ENCODE data around the gene NAP1L5.

NAP1L5 gene

DNA sequence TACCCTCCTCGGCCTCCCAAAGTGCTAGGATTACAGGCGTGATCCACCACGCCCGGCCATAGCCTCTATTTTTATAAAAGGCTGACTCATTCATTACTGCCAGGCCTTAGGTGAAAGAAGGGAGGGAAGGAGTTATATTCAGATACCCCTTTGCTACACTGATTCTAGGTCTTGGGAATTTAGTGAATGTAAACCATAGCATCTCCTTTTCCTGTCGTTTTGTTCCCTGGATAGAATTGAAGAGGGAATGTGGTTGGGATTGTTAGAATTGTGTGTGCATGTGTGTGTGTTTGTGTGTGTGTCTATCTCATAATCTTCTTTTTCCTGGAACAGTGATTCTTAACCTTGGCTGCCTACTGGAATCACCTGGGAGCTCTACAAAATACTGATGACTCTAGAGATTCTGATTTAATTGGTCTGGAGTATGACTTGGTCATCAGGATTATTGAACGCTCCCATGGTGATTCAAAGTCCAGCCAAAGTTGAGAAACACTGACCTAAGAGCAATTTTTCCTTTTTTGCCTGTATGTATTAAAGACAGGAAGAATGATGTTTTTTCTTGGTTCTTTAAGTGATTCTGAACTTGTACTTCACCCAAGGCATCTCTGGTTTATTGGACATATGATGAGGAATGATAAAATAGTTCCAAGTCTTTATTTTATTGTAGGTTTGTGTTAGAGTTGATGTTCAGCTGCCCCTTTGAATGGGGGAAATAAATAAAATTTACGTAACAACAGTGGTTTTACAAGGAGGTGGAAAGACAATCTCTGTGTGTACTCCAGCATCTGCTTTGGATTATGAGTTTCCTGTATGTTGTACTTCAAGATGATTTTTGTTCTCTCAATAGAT is 37.0 kb downstream of the NAP1L5 start:
- DNase-seq (ENCODE audit: low read depth in 2 of 2): no peak

DNA sequence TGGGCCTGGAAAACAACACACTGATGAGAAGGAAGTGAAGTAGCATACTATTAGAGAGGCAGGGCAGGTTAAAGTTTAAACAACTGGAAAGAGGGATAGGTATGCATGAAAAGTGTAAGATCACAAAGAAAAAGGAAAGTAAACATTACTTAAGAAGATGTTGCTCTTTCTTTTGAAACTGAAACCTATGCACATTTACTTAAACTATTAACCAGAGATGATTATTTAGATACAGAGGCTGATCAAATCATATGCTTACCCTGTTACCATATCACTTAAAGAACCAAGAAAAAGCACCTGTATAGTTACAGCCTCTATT is 37.8 kb downstream of the NAP1L5 start:
- no peak for DNase-seq (ENCODE audit: low read depth in 2 of 2)

DNA sequence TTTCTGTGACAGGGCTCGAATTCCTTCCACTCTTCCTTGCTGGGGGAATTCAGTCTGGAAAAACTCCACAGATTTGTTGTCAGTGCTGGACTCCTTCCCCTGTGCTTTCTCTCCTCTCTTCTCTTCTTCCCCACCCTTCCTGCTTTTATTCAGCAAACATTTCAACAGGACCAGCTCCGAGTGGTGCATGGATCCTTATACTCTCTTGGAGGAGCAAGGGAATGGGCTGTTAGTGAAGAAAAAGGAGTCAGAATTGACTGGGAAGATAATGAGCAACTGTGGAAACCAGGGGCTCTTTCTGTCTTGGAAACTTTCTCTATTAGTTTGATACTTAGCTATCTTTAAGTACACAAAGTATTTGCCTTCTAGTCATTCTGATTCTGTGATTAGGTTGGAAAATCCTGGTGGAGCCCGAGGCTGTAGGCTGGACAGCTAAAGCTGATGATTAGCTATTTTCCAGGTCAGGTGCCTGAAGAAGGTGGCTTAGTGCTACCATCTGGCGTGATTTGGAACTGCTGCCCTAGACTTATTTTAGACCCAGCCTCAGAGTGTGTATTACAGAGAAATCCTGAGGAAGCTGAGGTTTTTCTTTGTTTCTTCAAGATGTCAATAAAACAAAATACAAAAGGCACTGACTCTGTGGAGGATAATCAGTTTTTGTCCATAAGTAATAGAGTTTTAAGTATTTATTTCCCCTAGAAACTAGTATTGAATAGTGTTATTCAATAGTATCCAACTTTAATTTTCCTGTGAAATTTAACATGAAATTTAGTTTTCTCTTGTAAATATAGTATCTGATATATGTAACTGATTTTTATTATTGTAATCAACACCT is 38.4 kb downstream of the NAP1L5 start:
- DNase-seq (ENCODE audit: low read depth in 2 of 2): peak in 1 of 2 donors; percentile 7

- no peak for DNase-seq (ENCODE audit: low read depth in 2 of 2)
Measured at GRCh38 chr4:88655226-88655625, 42.4 kb downstream of the NAP1L5 start.

DNA sequence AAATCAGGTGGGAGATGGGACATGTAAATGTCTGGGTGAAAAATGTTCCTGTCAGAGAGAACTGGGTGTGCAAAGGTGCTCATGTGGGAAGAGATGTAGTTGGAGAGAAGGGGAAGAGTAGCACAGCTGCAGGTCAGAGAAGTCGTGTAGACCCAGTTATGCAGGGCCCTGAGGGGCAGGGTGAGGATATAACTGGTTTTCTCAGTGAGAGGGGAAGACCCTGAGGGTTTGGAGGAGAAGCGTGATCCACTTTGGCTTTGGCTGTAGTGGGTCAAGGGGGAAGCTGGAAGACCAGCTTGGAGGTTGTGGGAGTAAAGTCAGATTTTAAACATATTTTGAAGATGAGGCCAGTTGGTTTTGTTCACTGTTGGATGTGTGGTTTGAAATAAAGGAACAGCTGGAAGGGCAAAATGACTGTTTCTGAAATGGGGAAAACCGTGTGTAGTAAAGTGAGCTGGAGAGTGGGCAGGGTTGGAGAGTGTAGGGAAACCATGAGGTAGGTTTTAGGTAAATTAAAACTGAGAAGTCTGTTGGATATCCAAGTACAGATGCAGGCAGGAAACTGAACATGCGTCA is 44.2 kb downstream of the NAP1L5 start:
- DNase-seq (ENCODE audit: low read depth in 2 of 2): no peak

DNA sequence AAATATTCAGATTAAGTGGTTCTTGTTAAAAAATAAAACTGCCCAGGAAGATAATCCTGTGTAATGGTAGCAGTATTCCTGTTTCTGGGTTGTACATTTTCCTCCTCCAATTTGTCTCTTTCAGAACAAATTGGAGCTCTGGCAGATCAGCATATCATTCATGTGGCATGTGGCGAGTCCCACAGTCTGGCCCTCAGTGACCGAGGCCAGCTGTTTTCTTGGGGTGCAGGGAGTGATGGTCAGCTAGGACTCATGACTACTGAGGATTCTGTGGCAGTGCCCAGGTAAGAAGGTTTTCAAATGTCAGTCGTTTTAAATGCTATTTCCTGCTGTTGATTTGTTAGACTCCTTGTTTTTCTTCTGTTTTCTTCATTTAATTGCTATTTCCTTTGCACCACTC is 47.9 kb downstream of the NAP1L5 start:
- no peak for DNase-seq (ENCODE audit: low read depth in 2 of 2)

DNA sequence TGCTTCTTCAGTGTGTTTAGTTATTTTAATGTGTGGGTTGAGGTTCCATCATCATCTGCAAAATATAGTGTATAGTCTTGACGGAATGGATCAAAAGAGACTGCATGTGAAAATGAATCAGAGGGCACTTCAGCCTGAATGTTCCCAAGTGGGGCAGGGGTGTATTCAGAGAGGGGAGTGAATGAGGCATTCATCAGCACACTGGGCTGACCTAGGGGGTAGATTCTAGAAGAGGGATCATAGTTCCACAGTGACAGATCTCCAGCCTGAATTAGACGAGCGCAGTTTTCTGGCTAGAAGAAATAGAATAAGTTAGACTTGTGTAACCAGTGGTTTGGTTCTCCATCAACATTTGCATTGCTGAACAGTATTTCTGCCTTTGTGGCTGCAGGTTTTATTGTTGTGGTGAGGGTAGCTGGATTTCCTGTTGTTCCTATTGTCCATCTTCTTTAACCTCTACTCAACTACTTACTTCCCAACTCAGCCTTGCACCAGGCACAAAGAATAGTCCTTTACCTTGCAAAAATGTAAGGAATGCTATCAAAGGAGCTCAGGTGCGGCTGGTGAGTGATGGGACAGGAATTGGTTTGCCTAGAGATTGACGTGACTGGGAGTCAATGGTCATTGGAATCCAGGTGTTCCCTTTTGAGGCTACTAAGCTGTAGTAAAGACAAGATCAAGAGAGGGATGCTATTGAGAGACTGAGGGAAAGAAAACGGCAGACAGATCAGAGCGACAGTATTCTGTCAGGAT is 50.9 kb downstream of the NAP1L5 start:
- no peak for DNase-seq (ENCODE audit: low read depth in 2 of 2)

- DNase-seq (ENCODE audit: low read depth in 2 of 2): no peak
Measured at GRCh38 chr4:88645994-88646393, 51.6 kb downstream of the NAP1L5 start.
